Nephron progenitor cell (in vitro differentiated cells): ENCODE results near the gene TMOD1.

Experiments used
- DNase-seq: peaks from one replicate; pipeline ENCODE4 v3.0.0; 2021
- H3K27ac Mint-ChIP-seq: 2 replicates; pipeline ENCODE4 v1.8.0; 2021; ENCODE audit warnings: mild to moderate bottlenecking, moderate library complexity, mixed read lengths
- H3K27me3 Mint-ChIP-seq: 2 replicates; pipeline ENCODE4 v1.8.0; 2021; ENCODE audit warnings: mild to moderate bottlenecking, low read depth, mixed read lengths; ENCODE audit not compliant: poor library complexity
- H3K36me3 Mint-ChIP-seq: 2 replicates; pipeline ENCODE4 v1.8.0; 2021; ENCODE audit warnings: low read depth, mixed read lengths
- H3K4me1 Mint-ChIP-seq: 2 replicates; pipeline ENCODE4 v1.8.0; 2021; ENCODE audit warnings: mixed read lengths
- H3K4me3 Mint-ChIP-seq: 2 replicates; pipeline ENCODE4 v1.8.0; 2021; ENCODE audit warnings: mild to moderate bottlenecking, moderate library complexity, mixed read lengths
- H3K9me3 Mint-ChIP-seq: 2 replicates; pipeline ENCODE4 v1.8.0; 2021; ENCODE audit warnings: mild to moderate bottlenecking, moderate library complexity, mixed read lengths
- CTCF ChIP-seq: fragments of 200-600 bp; sonication (generic); IDR thresholded peaks from 2 replicates; pipeline ENCODE4 v1.5.0; 2021; ENCODE audit warnings: antibody characterized with exemption

TMOD1 gene

GRCh38 chr9:97548819-97549540 lies 47.5 kb downstream of the TMOD1 start:
- DNase-seq = no peak
- Mint-ChIP-seq H3K4me3 (no peak overlapping the region), H3K27me3 (peaks cover 35% of the 10 kb centered on the region), H3K36me3 (no peaks in the 10 kb centered on the region), H3K9me3 (no peaks in the 10 kb centered on the region), H3K27ac (no peak overlapping the region), H3K4me1 (peaks cover 4% of the 10 kb centered on the region)
- no peak for TF ChIP-seq CTCF

- H3K4me1 Mint-ChIP-seq = peaks cover 18% of the 10 kb centered on the region
- no peak for DNase-seq
- no peaks in the 10 kb centered on the region for H3K9me3 Mint-ChIP-seq
- no peaks in the 10 kb centered on the region for H3K36me3 Mint-ChIP-seq
- no peak for TF ChIP-seq CTCF
- H3K27me3 Mint-ChIP-seq = peaks cover 39% of the 10 kb centered on the region
- H3K27ac Mint-ChIP-seq = no peak overlapping the region
- H3K4me3 Mint-ChIP-seq = no peak overlapping the region
Measured at GRCh38 chr9:97550386-97550785, 48.9 kb downstream of the TMOD1 start.

- Mint-ChIP-seq H3K4me1 (peaks cover 20% of the 10 kb centered on the region), H3K9me3 (no peaks in the 10 kb centered on the region), H3K4me3 (no peak overlapping the region), H3K27ac (no peak overlapping the region), H3K27me3 (peaks cover 34% of the 10 kb centered on the region), H3K36me3 (no peaks in the 10 kb centered on the region)
- DNase-seq = no peak
- TF ChIP-seq CTCF = no peak
Measured at GRCh38 chr9:97551308-97551707, 49.8 kb downstream of the TMOD1 start.

GRCh38 chr9:97553141-97553540 lies 51.7 kb downstream of the TMOD1 start:
- TF ChIP-seq CTCF = no peak
- H3K27ac Mint-ChIP-seq = no peak overlapping the region
- H3K4me1 Mint-ChIP-seq = peaks cover 20% of the 10 kb centered on the region
- no peaks in the 10 kb centered on the region for H3K36me3 Mint-ChIP-seq
- no peak overlapping the region for H3K4me3 Mint-ChIP-seq
- peaks cover 32% of the 10 kb centered on the region for H3K27me3 Mint-ChIP-seq
- H3K9me3 Mint-ChIP-seq = no peaks in the 10 kb centered on the region
- no peak for DNase-seq

- H3K27me3 Mint-ChIP-seq = peaks cover 31% of the 10 kb centered on the region
- no peaks in the 10 kb centered on the region for H3K36me3 Mint-ChIP-seq
- no peak for TF ChIP-seq CTCF
- no peaks in the 10 kb centered on the region for H3K9me3 Mint-ChIP-seq
- DNase-seq = no peak
- no peak overlapping the region for H3K4me3 Mint-ChIP-seq
- H3K27ac Mint-ChIP-seq = no peak overlapping the region
- peaks cover 20% of the 10 kb centered on the region for H3K4me1 Mint-ChIP-seq
Measured at GRCh38 chr9:97553841-97554240, 52.4 kb downstream of the TMOD1 start.

- no peak for TF ChIP-seq CTCF
- no peak for DNase-seq
- H3K4me3 Mint-ChIP-seq = no peak overlapping the region
- no peaks in the 10 kb centered on the region for H3K36me3 Mint-ChIP-seq
- H3K4me1 Mint-ChIP-seq = peaks cover 20% of the 10 kb centered on the region
- H3K27ac Mint-ChIP-seq = no peak overlapping the region
- H3K27me3 Mint-ChIP-seq = peaks cover 37% of the 10 kb centered on the region
- H3K9me3 Mint-ChIP-seq = no peaks in the 10 kb centered on the region
Measured at GRCh38 chr9:97554566-97555075, 53.2 kb downstream of the TMOD1 start.
